ENCODE results near the gene NME5. TPM values are rescaled to one million over a fixed set of nuclear protein-coding genes. Genes with fewer than 3 reads are reported as not detected.

NME5 gene
- total RNA-seq, 2 experiments from 2014 or later: not detected

DNA sequence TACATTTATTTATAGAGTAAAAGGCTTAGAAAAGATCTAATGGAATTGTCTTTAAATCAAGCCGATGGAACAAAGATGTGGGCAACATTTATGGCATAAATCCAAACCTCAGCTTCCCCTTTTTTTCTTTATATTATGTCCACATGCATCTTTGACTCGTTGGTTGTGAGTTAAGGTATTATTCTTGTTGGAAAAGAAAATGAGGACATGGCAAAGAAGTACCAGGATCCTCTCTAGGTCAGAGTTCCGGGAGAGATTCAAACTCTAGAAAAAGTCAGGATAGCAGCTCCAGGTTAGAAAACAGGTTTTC is 508 bp upstream of the NME5 start:
- Mint-ChIP-seq H3K27me3 (peaks cover 4% of the 10 kb centered on the region), H3K4me3 (no peak overlapping the region), H3K27ac (no peak overlapping the region), H3K4me1 (peaks cover 3% of the 10 kb centered on the region), H3K36me3 (ENCODE audit: low read depth) (no peaks in the 10 kb centered on the region), H3K9me3 (ENCODE audit: low read depth) (no peaks in the 10 kb centered on the region)
- intact Hi-C loops (cut with DNase I, micrococcal nuclease): loop anchor here in 1 of 2 experiments (10.0 kb wide), 1 partner anchor 505 kb away; no protein-coding TSS in a partner anchor
- POLR2A ChIA-PET: no interaction called here
- CTCF ChIA-PET: interaction anchor here (1.1 to 2.0 kb wide), 4 partner anchors 9 to 103 kb away, joined by 3 to 9 read pairs (median 5); no protein-coding TSS in a partner anchor
- ATAC-seq (no peak), DNase-seq (no peak)

DNA sequence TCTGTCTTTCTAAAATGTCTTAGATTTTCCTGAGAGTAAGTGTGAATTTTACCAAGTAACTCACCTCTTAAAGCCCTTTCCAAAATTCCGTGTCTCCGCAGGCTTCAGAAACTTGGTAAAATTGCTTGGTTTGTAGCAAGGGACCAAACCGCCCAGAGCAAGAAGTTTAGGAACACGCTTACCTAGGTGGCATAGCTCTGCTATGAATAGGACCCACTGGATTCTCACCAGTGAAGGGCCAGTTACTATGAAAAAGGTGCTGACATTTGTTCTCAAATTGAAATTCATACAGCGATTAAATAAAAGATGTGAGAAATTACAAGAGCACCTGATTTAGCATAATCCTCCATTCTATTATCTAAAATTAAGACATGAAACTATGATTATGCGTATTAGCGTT is 6.7 kb downstream of the NME5 start:
- CTCF ChIA-PET: interaction anchor here (0.6 to 8.1 kb wide), 20 partner anchors 8 to 503 kb away, joined by 3 to 127 read pairs (median 5); partner anchors contain the start of gene FAM13B
- POLR2A ChIA-PET: interaction anchor here (0.6 kb wide), 1 partner anchor 372 kb away, joined by 3 read pairs; no protein-coding TSS in a partner anchor
- Mint-ChIP-seq H3K36me3 (ENCODE audit: low read depth) (no peaks in the 10 kb centered on the region), H3K4me1 (peaks cover 3% of the 10 kb centered on the region), H3K4me3 (peak overlapping the region; percentile 68), H3K27me3 (peaks cover 2% of the 10 kb centered on the region), H3K9me3 (ENCODE audit: low read depth) (no peaks in the 10 kb centered on the region), H3K27ac (no peak overlapping the region)
- DNase-seq (no peak), ATAC-seq (no peak)
- intact Hi-C loops (cut with DNase I, micrococcal nuclease): loop anchor here in 1 of 2 experiments (10.0 kb wide), 1 partner anchor 498 kb away; no protein-coding TSS in a partner anchor

DNA sequence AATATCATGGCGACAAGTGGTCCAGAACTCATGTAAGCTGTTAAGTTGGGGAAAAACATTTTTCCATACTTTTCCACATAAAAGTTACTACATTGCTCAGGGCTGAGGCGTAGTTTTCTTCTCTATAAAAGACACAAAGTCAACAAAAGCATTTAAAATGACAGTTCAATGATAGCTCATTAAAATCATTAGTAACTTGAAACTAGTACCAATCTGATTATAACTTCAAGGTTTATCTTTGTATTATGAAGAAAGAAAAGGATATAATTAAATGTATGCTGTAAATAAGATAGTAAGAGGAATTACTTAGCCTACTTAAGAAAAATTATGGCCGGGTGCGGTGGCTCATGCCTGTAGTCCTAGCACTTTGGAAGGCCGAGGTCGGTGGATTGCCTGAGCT is 9.9 kb downstream of the NME5 start:
- Mint-ChIP-seq H3K9me3 (ENCODE audit: low read depth) (no peaks in the 10 kb centered on the region), H3K4me3 (no peak overlapping the region), H3K27me3 (peaks cover 2% of the 10 kb centered on the region), H3K27ac (no peak overlapping the region), H3K36me3 (ENCODE audit: low read depth) (no peaks in the 10 kb centered on the region), H3K4me1 (peaks cover 3% of the 10 kb centered on the region)
- DNase-seq (no peak), ATAC-seq (no peak)
- ChIA-PET POLR2A (no interaction called here), CTCF (interaction anchor here (1.2 to 8.1 kb wide), 5 partner anchors 19 to 351 kb away, joined by 3 to 127 read pairs (median 4); no protein-coding TSS in a partner anchor)
- intact Hi-C loops (cut with DNase I, micrococcal nuclease): no loop called here

DNA sequence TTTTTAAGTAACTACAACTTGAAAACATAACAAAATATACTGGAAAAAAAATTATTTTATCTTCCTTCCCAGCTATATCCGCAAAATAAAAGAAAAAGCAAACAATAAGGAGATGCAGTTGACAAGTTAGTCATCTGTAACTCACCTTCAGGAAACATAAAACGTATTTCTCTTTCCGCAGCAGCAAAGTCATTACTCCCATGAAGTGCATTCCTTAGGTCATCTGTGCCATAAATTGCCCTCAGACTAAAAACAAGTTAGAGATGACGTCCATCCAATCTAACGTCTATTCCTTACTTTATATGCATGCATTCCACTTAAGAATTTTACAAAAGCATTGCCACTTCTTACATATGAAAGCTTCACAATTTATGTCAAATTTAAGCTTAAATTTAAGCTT is 10.9 kb downstream of the NME5 start:
- intact Hi-C loops (cut with DNase I, micrococcal nuclease): no loop called here
- Mint-ChIP-seq H3K4me3 (no peak overlapping the region), H3K36me3 (ENCODE audit: low read depth) (no peaks in the 10 kb centered on the region), H3K27ac (no peak overlapping the region), H3K9me3 (ENCODE audit: low read depth) (no peaks in the 10 kb centered on the region), H3K27me3 (no peaks in the 10 kb centered on the region), H3K4me1 (peaks cover 2% of the 10 kb centered on the region)
- DNase-seq (no peak), ATAC-seq (no peak)
- POLR2A ChIA-PET: no interaction called here
- CTCF ChIA-PET: interaction anchor here (0.7 to 8.1 kb wide), 4 partner anchors 18 to 499 kb away, joined by 3 to 127 read pairs (median 4); no protein-coding TSS in a partner anchor

DNA sequence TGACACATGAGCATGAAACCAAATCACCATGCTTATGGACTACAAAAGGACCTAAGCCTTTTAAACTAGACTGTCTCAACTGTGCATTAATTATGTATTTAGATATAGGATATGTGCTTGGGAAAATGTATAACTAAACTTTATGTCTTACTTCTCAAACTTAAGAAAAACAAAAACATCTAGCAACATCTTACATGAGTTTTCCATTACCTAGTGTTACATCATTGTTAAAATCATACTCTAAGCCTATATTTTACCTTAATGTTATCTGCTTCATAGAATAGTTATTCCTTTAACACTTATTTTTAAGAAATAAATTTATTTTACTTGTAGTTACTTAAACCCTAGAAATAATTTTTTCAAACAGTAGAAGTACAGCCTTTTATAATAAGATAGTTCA is 24.0 kb downstream of the NME5 start:
- DNase-seq (no peak), ATAC-seq (no peak)
- H3K36me3 Mint-ChIP-seq (ENCODE audit: low read depth): no peaks in the 10 kb centered on the region
- H3K27me3 Mint-ChIP-seq: no peaks in the 10 kb centered on the region
- no peak overlapping the region for H3K4me3 Mint-ChIP-seq
- H3K4me1 Mint-ChIP-seq: no peaks in the 10 kb centered on the region
- ChIA-PET POLR2A (no interaction called here), CTCF (no interaction called here)
- intact Hi-C loops (cut with DNase I, micrococcal nuclease): no loop called here
- H3K9me3 Mint-ChIP-seq (ENCODE audit: low read depth): peaks cover 2% of the 10 kb centered on the region
- no peak overlapping the region for H3K27ac Mint-ChIP-seq

DNA sequence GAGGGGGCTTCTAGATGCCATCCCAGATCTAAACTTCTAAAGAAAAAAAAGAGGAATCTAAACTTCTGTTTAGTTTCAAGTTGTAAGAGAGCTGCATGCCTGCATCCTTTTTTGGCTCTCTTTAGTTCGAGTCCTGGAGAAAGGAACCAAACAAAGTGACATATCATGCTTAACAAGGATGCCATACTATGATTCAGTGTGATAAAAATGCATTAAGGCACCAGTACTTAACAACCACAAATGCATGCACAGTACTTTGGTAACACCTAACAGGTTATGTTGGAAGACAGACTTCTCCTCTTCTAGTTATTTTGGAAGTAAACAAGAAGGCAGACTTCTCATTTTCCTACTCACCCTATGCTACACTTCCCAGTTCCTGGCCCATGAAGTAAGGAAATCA is 27.3 kb downstream of the NME5 start:
- Mint-ChIP-seq H3K4me1 (no peaks in the 10 kb centered on the region), H3K27ac (no peak overlapping the region), H3K36me3 (ENCODE audit: low read depth) (no peaks in the 10 kb centered on the region), H3K9me3 (ENCODE audit: low read depth) (peaks cover 2% of the 10 kb centered on the region), H3K4me3 (no peak overlapping the region), H3K27me3 (no peaks in the 10 kb centered on the region)
- intact Hi-C loops (cut with DNase I, micrococcal nuclease): no loop called here
- POLR2A ChIA-PET: no interaction called here
- DNase-seq (no peak), ATAC-seq (no peak)
- CTCF ChIA-PET: interaction anchor here (1.1 kb wide), 2 partner anchors 9 to 482 kb away, joined by 3 to 4 read pairs; no protein-coding TSS in a partner anchor

DNA sequence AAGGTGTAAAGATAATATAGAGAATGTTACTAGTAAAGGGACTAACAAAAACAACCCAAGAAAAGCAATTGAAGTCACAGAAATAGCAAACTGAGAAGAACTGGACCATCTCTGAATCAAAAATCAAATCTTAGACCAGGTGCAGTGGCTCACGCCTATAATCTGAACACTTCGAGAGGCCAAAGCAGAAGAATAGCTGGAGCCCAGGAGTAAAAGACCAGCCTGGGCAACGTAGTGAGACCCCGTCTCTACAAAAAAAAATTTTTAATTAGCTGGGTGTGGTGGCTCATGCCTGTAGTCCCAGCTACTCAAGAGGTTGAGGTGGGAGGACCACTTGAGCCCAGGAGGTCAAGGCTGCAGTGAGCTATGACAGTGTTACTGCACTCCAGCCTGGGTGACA is 28.0 kb downstream of the NME5 start:
- ChIA-PET POLR2A (no interaction called here), CTCF (interaction anchor here (0.7 to 1.6 kb wide), 4 partner anchors 8 to 482 kb away, joined by 3 to 4 read pairs (median 4); no protein-coding TSS in a partner anchor)
- H3K9me3 Mint-ChIP-seq (ENCODE audit: low read depth): no peaks in the 10 kb centered on the region
- H3K4me3 Mint-ChIP-seq: no peak overlapping the region
- DNase-seq (no peak), ATAC-seq (no peak)
- H3K27me3 Mint-ChIP-seq: no peaks in the 10 kb centered on the region
- H3K4me1 Mint-ChIP-seq: no peaks in the 10 kb centered on the region
- intact Hi-C loops (cut with DNase I, micrococcal nuclease): no loop called here
- no peaks in the 10 kb centered on the region for H3K36me3 Mint-ChIP-seq (ENCODE audit: low read depth)
- no peak overlapping the region for H3K27ac Mint-ChIP-seq

DNA sequence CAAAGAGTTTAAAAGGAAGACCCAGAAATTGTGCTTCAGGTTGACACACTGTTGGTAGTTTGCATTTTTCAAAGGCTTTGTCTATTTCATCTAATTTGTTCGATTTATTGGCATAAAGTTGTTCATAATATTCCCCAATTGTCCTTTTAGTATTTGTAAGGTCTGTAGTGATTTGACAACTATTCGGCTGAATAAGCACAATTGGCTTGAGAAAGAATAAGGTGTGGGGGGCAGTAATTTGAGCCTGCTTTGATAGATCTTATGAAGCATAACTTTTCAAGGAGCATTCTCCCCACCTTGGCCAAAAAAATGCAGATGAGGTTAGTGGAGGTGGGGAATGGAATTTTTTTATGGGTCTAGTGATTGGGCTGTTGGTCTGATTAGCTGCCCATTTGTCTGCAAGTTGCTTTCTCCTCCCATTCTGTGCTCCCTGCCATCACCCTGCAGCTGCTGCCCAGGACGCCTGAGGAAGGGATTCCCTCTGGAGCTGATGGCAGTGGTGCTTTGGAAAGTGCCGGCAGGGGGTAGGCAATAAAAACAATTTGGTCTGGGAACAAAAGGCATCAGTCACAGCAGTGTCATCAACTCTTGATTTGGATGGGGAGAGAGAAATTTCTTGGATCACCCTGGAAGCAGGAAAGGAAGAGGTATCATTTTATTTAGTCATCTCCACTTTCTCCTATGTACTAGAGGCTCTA is 28.8 kb downstream of the NME5 start:
- CTCF ChIA-PET: interaction anchor here (0.6 to 1.6 kb wide), 4 partner anchors 14 to 562 kb away, joined by 3 to 4 read pairs (median 4); no protein-coding TSS in a partner anchor
- POLR2A ChIA-PET: no interaction called here
- DNase-seq (no peak), ATAC-seq (no peak)
- Mint-ChIP-seq H3K27me3 (no peaks in the 10 kb centered on the region), H3K9me3 (ENCODE audit: low read depth) (no peaks in the 10 kb centered on the region), H3K4me3 (no peak overlapping the region), H3K4me1 (no peaks in the 10 kb centered on the region), H3K27ac (no peak overlapping the region), H3K36me3 (ENCODE audit: low read depth) (no peaks in the 10 kb centered on the region)
- intact Hi-C loops (cut with DNase I, micrococcal nuclease): no loop called here

DNA sequence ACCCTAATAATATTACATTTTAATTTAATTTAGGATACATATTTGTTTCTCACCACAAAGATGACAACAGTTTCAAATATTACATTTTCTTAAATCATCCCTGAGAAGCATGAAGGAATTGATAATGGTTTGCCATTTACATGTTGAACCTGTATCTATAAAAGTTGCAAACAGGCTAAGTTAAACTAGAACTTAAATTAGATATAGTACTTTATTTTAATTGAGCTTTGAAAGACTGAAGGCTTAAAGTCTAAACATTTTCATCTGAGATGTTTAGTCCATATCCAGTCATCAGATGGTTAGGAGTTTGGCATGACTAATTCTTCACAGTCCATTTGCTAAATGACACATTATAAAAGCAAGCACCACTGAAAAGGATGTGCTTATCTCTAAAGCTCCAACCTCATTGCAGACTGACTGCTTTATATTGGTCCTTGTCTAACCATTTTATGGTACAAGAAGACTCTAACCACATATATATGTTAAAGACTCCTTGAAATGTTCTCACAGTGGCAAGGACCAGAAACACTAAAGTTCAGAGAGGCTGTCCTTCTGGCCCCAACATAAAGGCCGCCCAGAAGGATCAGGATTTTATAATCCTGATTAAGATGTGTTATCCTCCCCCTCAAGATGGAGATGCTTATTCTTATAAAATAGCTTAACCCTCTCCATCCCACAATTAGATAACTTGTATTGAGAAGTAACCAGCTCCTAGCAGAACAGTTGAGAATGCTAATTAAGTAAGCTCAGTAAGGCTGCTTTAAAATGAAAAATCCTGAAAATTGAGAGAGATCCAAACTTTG is 29.6 kb downstream of the NME5 start:
- Mint-ChIP-seq H3K4me3 (no peak overlapping the region), H3K9me3 (ENCODE audit: low read depth) (no peaks in the 10 kb centered on the region), H3K27ac (no peak overlapping the region), H3K27me3 (no peaks in the 10 kb centered on the region), H3K4me1 (no peaks in the 10 kb centered on the region), H3K36me3 (ENCODE audit: low read depth) (no peaks in the 10 kb centered on the region)
- ATAC-seq: peak; percentile 47
- intact Hi-C loops (cut with DNase I, micrococcal nuclease): no loop called here
- CTCF ChIA-PET: interaction anchor here (0.6 to 1.6 kb wide), 6 partner anchors 15 to 561 kb away, joined by 3 to 4 read pairs (median 3); no protein-coding TSS in a partner anchor
- DNase-seq: no peak
- POLR2A ChIA-PET: no interaction called here

DNA sequence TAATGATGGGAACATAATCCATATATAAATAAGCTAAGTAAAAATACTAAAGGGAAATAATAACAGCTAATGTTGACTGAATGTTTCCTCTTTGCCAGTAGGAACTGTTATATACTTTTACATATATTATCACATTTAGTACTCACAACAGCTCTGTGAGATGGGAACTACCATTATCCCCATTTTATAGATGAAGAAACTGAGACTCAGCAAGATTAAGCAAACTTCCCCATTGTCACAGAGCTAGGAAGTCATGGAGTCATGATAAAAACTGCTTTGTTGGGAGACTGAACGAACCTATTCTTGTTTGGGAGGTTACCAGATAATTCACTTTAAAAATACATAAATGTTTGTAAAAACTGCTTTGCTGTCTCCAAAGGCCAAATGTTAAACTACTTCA is 32.0 kb downstream of the NME5 start:
- intact Hi-C loops (cut with DNase I, micrococcal nuclease): no loop called here
- Mint-ChIP-seq H3K27me3 (no peaks in the 10 kb centered on the region), H3K4me1 (no peaks in the 10 kb centered on the region), H3K4me3 (no peak overlapping the region), H3K36me3 (ENCODE audit: low read depth) (no peaks in the 10 kb centered on the region), H3K9me3 (ENCODE audit: low read depth) (no peaks in the 10 kb centered on the region), H3K27ac (no peak overlapping the region)
- ChIA-PET CTCF (interaction anchor here (1.0 to 2.0 kb wide), 4 partner anchors 24 to 328 kb away, joined by 3 to 6 read pairs (median 4); no protein-coding TSS in a partner anchor), POLR2A (no interaction called here)
- DNase-seq (no peak), ATAC-seq (no peak)

DNA sequence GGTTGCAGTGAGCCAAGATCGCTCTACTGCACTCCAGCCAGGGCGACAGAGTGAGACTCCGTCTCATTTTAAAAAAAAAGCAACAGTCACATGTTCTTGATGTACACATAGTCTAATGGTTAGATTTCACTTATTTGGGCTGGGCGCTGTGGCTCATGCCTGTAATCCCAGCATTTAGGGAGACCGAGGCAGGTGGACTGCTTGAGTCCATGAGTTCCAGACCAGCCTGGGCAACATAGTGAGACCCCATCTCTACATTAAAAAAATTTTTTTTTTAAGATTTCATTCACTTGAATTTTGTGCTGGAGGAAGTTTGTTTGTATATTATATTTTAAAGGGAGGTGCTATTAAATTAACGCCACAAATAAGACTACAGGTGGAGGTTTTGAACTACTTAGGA is 33.5 kb downstream of the NME5 start:
- CTCF ChIA-PET: interaction anchor here (0.8 kb wide), 1 partner anchor 47 kb away, joined by 3 read pairs; no protein-coding TSS in a partner anchor
- intact Hi-C loops (cut with DNase I, micrococcal nuclease): no loop called here
- ATAC-seq: no peak

More for the DNA sequence above, 33.5 kb downstream of the NME5 start:
- no peak for DNase-seq
- Mint-ChIP-seq H3K27me3 (peaks cover 2% of the 10 kb centered on the region), H3K4me3 (no peak overlapping the region), H3K36me3 (ENCODE audit: low read depth) (no peaks in the 10 kb centered on the region), H3K4me1 (no peaks in the 10 kb centered on the region), H3K9me3 (ENCODE audit: low read depth) (no peaks in the 10 kb centered on the region), H3K27ac (no peak overlapping the region)
- POLR2A ChIA-PET: no interaction called here

Data from activated CD4-positive, alpha-beta T cell treated with anti-CD3 and anti-CD28 coated beads for 36 hours (primary cell).